Germinal center (tissue), 1 donor: ENCODE measurements around the gene GSG1L.

ENCODE experiments used
- DNase-seq: peaks from one replicate; pipeline ENCODE4 v3.0.0; 2012; ENCODE audit warnings: mixed read lengths, low spot score

GSG1L gene

DNA sequence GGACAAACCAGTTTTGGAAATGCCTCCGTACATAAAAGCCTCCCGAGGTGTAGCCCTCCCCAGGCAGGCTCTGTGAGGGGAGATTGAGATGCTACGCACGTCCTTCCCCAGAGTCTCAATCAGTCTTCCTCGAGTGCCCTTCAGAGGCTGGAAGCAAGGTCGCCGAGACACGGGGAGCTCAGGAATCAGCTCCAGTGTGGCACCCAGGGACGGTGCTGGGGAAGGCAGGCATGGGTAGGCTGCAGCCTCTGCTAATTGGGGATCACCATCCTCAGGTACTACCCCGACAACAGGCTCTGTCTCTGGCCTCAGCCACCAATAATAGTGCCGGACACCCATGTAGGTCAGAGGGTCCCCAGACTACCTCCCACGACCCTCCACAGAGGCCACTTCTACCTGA, 28.1 kb upstream of the GSG1L start:
- DNase-seq = no peak

DNA sequence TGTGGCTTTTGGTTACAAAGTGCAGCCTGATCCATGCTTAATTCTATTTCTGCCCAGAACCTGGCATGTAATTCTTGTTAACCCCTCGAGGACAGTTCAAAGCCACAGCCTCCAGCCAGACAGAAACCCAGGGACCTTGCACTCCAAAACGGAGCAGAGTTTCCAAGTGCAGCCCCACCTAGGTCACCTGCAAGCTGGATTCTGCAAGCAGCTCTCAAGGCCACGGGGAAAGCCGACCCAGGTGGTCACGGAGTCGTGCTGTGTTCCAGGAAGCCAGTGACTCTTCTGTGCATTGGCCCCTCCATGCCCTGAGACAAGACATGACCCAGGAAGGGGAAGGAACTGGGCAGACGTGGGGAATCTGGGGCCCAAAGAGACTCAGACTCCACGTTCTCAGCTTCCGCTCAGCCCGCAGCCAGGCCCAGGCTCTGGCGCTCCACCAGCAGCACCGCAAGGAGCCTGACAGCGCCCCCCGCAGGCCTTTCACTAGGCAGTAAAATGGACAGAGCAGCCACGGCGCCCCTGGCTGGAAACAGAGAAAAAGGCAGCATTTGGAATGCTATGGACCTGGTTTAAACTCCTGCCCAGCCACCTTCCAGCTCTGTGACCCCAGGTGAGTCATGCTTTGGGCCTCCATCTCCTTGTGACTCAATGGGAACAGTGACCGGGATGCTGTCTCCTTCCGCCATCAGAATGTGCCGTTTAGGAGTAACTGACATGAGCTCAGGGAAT, 27.3 kb upstream of the GSG1L start:
- no peak for DNase-seq

DNA sequence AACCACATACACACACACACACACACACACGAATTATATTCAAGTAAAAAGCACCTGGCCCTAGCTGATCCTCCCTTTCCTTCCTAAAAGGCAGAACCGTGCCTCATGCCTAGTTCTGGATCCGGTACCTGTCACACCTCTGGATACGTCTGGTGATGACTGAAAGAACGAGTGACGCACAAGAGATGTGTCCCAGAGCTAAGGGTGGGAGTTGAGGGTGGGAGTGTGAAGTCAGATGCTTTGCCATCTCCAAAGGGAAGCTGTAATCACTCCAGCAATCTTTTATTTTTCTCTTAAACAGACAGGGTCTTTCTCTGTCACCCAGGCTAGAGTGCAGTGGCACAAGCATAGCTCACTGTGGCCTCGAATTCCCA, 26.5 kb upstream of the GSG1L start:
- DNase-seq = no peak

DNA sequence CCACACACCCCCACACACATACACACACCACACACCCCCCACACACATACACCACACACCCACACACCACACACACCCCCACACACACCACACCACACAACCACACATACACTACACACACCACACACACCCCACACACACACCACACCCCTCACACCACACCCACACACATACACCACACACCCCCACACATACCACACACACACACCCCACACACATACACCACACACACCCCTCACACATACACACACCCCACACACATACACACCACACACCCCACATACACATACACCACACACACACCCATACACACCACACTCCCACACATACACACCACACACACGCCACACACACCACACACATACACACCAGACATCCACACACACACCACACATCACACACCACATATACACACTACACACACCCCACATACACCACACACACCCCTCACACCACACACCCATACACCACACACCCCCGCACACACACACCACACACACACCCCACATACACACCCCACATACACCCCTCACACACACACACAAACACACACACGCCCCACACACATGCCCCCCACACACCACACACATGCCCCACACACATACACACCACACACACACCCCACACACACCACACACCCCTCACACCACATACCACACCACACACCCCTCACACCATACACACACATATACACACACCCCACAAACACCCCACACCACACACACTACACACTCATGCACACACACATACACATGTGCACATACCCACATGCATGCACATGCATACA, 25.9 kb upstream of the GSG1L start:
- no peak for DNase-seq

DNA sequence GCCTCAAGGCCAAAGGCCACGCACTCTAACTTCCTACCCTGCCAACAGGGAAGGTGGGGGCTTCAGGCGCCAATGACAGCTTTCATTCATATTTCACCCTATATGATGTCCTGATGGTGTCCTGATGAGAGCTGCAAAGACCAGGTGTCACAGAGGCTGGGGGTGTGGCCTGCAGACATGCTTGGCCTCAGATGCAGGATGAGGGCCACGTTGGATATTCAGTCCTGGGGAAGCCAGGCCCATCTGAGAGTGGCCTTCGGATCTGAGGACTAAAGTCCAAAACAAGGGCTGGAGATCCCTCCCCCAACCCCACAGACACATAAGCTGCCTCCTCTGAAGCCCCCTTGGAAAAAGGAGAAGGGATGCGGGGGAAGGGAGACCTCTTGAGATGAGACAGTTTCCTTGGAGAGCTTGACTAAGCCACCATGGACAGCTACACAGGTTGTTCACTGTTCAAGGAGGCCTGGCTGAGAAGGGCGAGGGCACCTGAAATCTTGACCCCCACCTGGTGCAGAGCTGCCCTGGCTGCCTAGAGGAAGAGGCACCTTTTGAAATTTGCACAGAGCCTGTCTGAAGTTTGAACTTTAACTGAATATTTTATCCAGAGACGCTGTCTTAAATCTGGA, 24.3 kb upstream of the GSG1L start:
- no peak for DNase-seq

DNA sequence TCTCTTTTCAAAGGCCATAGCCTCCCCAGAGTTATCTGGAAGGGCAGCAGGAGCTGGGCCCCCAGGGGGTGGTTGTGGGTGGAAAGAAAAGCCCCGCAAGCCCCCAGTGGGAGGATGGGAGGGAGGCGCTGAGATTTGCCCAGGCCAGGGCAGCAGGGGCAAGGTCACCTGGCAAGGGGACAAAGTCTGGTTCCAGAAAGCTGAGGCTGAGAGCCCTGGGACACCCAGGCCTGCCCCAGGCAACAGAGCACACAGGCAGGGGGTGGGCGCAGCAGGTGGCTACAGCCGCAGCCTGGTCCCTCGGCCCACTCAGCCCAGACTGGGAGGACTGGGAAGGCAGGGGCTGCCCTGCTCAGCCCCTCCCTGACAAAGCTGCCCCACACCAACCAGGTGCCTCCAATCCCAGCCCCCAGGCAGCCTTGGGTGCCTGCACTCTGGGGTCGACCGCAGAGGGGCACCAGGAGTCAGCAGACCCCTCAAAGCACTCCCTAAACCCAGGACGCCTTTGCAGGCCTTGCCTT, 23.7 kb upstream of the GSG1L start:
- DNase-seq = no peak

DNA sequence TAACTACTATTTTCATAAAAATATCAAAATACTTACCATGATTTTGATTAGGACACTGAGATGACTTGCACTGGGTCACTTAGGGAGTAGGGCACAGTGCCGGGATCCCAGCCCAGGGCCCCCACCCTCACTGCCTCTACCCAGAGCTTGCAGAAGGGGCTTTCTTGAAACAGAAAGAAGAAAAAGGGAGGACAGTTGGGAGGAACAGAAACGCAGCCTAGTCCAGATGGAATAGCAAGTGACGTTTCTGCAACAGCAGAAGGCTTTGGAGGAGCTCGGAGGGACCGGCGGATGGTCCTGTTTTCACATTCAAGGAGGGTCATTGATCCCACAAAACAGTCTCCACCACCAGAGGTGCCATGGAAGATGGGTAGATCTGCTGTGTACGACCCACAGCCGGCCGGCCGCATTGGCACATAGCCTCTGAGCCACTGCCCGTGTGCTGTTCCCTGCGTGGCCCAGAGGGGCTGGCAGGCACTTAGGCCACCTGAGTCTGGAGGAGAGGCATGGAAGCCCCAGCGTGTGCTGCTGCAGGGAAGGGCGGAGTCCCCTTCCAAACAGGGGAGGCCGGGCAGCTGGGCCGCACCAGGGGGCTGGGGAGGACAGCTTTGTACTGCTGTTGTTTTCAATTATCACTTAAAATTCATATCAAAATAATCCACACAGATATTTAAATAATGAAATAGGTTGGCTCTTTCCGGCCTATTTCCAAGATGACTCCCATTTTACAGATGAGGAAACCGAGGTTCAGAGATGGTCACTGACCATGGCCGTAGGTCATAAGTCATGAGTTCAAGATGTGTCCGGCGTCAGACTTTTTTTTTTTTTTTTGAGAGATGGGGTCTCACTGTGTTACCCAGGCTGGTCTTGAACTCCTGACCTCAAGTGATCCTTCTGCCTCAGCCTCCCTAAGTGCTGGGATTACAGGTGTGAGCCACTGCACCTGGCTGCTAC, 22.9 kb upstream of the GSG1L start:
- DNase-seq = no peak

DNA sequence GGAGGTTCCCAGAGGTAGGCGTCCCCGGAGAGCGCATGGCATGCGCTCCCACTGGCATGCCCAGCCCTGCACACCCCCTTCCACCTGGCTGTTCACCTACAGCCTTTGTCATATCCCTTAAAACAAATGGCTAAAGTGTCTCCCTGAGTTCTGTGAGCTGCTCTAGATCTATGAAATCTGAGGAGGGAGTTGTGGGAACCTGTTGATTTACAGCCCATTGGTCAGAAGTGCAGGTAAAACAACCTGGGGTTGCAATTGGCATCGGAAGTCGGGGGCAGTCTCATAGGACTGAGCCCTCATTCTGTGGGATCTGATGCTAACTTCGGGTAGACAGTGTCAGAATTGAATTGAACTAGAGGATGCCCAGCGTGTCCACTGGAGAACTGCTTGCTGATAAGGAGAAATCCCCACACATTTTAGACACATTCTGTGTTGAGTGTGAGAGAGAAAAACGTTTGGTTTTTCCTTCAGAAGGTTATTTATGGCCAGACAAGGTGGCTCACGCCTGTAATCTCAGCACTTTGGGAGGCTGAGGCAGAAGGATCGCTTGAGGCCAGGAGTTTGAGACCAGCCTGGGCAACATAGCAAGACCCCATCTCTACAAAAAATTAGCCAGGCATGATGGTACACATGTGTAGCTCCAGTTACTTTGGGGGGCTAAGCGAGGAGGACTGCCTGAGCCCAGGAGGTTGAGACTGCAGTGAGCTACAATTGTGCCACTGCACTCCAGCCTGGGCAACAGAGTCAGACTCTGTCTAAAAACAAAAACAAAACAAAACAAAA, 22.1 kb upstream of the GSG1L start:
- no peak for DNase-seq

DNA sequence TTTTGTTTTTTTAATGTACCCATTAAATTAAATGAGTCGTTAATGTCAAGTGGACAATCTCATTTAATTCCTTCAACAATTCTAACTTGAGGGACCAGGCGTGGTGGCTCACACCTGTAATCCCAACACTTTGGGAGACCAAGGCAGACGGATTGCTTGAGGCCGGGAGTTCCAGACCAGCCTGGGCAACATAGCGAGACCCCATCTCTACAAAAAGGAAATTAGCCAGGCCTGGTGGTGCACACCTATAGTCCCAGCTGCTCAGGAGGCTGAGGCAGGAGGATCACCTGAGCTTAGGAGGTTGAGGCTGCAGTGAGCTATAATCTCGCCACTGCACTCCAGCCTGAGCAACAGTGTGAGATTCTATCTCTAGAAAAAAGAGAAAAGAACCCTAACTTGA, 20.7 kb upstream of the GSG1L start:
- no peak for DNase-seq

DNA sequence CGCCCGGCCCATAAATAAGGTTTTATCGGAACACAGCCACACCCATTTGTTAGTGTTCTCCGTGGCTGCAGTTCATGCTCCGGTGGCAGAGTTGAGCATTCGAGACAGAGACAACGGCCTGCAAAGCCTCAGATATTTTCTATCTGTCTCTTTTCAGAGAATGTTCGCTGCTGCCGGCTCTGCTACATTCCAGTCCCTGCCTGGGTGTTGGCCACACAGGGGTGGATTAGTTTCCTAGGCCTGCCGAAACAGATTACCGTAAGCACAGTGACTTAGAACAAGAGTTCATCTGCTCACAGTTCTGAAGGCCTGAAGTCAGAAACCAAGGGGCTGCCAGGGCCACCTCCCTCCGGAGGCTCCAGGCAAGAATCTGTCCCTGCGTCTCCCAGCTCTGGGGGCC, 19.1 kb upstream of the GSG1L start:
- DNase-seq = no peak

DNA sequence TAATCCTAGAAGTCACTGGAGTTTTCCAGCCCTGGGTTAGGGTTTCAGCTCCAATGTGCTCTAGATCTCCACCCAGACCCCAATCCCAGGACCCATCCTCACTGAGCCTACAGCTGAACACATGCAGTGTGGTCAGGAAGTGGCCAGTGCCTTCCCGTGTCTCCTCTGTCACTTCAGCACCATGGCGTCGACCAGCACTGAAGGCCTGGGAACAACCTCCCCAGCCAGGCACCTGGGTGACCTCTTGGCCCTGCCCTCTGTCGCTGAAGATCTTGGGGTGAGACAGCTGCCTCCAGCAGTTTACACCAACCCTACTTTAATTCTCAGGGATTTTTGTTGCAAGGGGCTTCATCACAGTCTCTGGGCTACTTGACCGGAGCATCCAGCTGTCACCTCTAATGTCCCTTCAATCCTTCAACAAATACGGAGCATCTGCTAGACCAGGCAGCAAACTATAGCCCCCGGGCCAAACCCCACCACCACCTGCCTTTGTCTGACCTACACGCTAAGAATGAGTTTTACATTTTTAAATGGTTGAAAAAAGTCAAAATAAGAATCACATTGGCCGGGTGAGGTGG, 18.0 kb upstream of the GSG1L start:
- DNase-seq = no peak

DNA sequence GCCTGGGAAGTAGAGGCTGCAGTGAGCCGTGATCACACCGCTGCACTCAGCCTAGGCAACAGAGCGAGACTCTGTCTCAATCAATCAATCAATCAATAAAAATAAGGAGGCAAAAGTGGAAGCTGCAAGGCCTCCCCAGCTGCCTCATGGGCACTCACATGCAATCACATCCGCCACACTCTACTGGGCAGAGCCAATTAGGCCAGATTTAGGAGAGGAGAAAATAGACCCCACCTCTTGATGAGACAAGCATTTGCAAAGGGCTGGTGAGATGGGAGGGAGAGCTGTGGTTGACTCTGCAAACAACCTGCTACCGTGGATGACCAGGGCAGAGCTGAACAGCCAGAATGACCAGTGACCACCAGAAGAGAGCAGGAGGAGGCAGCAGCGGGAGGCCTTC, 14.7 kb upstream of the GSG1L start:
- no peak for DNase-seq

DNA sequence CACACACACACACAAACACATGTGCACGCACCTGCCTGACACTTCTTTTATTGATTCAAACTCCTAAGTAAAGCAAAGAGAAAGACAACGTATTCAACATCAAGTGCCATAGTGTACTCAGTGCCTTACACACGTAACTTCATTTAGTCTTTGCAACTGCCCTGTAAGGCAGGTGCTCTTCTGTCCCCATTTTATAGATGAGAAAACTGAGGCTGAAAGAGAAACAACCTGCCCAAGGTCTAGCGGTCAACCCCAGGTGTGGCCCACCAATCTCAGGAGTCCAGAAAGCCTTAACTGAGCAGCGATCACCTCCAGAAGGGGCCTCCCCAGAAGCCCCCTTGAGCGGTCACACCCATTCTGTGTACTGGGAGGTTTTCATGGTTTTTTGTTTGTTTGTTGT, 10.3 kb upstream of the GSG1L start:
- DNase-seq = no peak

DNA sequence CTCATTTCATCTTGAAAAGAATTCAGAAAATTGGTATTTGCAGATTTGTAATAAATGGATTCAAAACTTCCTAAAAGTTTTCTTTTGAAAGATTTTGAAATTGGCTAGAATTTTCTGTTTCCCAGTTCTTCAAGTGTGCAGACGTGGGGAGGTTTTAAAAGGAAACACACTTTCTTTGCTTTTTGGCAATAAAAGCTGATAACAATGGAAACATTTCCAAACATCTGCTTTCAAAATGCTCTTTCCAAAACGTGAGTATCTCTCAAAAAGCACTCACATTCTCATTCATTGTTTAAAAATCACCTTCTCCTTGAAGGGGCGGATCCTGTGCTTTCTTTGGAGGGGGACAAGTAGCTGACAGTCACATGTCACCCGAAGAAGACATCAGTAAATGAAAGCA, 8.6 kb upstream of the GSG1L start:
- no peak for DNase-seq

DNA sequence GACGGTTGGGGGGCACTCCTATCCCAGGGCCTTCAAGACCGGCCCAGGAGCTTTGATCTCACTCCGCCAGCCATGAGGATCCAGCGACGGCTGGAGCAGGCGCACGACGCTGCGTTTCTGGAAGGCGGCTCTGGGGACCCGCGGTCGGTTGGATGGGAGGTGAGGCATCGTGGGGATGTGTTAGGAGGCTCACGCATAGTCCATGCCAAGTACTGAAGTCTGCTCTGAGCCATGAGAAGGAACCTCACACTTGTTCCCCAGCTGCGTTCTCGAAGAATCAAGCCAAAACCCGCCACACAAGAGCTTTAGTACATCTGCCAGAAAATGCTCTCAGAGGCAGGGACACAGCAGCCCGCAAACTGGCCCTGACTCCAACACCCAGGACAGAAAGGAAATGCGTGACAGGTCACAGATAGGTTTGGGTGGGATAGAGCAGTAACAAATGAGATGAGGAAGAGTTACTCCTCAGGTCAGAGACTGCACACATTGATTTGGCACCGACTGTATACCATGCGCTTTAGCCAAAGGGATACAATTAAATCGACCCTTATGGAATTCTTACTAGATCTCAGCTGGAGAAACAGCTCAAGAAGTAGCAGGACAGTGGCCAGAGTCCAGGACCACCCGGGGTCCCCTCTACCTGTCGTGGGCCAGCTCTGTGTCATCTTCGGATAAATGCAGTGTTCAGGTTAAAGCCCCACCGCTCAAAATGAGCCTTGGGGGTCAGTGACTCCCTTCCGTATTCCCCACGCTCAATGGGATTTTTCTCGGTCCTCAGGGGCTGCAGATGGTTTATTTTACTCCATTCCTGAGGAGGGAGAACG, 6.7 kb upstream of the GSG1L start:
- no peak for DNase-seq

DNA sequence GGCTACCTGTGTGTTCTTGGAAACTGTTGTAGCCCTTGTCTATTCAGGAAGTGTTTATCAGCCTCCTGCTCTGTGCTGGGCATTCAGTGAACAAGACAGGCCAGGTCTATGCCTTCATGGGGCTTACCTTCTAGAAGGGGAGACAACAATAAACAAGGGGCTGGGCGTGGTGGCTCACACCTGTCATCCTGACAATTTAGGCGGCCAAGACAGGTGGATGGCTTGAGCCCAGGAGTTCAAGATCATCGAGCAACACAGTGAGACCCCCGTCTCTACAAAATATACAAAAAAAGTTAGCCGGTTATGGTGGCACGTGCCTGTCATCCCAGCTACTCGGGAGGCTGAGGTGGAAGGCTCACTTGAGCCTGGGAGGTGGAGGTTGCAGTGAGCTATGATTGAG, 5.5 kb upstream of the GSG1L start:
- no peak for DNase-seq

DNA sequence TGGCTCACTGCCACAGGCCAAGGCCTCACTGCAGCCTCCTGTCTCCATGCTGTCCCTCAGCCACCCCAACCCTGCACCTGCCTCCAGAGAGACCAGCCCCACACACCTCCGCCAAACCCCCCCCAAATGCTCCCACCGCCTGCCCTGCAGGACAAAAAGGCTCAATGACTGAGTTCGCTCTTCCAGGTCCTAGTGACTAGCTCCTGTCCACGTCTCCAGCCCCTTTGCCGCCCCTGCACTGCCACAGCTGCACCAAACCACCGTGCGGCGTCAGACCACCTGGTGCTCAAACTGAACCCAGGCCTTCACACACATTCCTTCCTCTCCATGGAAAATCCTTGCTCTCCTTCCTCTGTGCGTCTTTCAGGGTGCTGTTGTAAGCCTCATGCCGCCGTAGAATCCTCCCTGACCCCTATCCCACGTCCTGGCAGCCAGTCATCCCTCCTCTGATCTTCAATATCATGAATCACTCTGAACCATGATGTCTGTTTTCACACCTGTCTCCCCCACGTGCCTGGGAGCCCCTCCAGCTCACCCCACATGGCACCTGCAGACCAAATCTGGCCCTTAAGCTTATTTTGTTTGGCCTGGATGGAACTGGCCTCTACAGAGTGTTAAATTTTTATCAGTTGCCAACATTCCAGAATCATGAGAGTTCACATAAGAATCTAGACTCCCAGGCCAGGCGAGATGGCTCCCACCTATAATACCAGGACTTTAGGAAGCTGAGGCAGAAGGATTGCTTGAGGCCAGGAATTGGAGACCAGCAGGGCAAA, 4.3 kb upstream of the GSG1L start:
- no peak for DNase-seq

DNA sequence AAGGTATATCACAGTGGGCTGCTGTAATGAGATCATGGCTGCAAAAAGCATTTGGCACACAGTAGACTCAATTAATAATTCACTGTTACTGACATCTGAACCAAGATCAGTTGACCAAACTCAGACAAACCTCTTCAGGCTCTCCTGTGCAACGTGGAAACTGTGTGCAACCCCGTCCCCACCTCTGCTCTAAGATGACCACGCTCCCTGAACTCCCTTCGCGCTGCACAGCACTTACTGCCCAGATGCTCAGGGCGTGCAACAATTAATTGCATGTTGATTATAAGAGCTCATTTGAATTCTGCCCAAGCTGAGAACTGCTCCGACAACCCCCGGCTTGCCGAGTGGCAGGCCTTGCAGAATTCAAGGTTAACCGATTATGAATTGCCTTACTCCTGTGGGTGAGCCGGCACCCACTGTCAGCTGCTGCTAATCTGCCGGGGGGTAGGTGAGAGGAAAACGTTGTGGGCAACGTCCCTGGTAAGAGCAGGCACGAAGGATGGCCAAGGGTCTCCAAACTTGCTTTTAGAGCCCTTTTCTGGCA, 1.3 kb upstream of the GSG1L start:
- DNase-seq = no peak

DNA sequence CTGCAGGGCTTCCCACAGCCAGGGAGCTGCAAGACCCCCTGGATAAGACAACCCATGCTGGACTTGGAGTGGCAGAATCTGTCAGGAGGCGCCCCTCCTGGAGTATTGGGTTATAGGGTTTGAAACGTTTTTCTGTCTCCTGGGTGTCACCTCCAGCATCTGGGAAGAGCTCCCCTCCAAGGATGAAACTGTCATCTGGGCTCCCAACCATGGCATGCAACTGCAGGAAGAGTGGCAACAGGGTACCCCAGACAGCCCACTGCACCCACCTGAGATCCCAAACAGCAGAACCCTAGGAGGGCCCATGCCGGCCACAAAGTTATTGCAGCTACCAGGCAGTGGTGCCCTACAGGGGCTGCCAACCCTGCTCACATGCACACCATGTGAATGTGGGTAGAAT, 636 bp upstream of the GSG1L start:
- DNase-seq = no peak
